ENCODE results near the gene ZNF648. TPM values are rescaled to one million over a fixed set of nuclear protein-coding genes. Genes with fewer than 3 reads are reported as not detected.
A peak's percentile ranks its signal among the peaks of the same experiment; 100 is the strongest.
"Not testable (repeated sequence)": the region's sequence is repeated elsewhere in the genome, so short reads cannot be mapped to it uniquely, and the experiment has no call there.

ZNF648 gene
- total RNA-seq, 2 donors from 2014 or later: not detected

- DNase-seq (ENCODE audit: low spot score): no peak
- H3K27me3 Mint-ChIP-seq: peaks cover 41 to 54% of the 10 kb centered on the region in 2 donors
- ATAC-seq: no peak
- H3K4me1 Mint-ChIP-seq (ENCODE audit: low read depth in 2 of 2): no peaks in the 10 kb centered on the region
- no peak overlapping the region for H3K27ac Mint-ChIP-seq
- no peaks in the 10 kb centered on the region for H3K36me3 Mint-ChIP-seq
- H3K4me3 Mint-ChIP-seq: no peak overlapping the region
- no peaks in the 10 kb centered on the region for H3K9me3 Mint-ChIP-seq
Observed at GRCh38 chr1:182060877-182061276, 635 bp downstream of the ZNF648 start.

- Mint-ChIP-seq H3K36me3 (no peaks in the 10 kb centered on the region), H3K9me3 (no peaks in the 10 kb centered on the region), H3K4me3 (no peak overlapping the region), H3K27me3 (peaks cover 42 to 56% of the 10 kb centered on the region in 2 donors), H3K4me1 (ENCODE audit: low read depth in 2 of 2) (no peaks in the 10 kb centered on the region), H3K27ac (no peak overlapping the region)
- ATAC-seq (no peak), DNase-seq (ENCODE audit: low spot score) (no peak)
Observed at GRCh38 chr1:182059936-182060335, 1.6 kb downstream of the ZNF648 start.

- H3K36me3 Mint-ChIP-seq: no peaks in the 10 kb centered on the region
- peak; percentile 4 to 44 for ATAC-seq
- no peaks in the 10 kb centered on the region for H3K9me3 Mint-ChIP-seq
- no peak overlapping the region for H3K27ac Mint-ChIP-seq
- peaks cover 29 to 34% of the 10 kb centered on the region in 2 donors for H3K27me3 Mint-ChIP-seq
- DNase-seq (ENCODE audit: low spot score): no peak
- H3K4me1 Mint-ChIP-seq (ENCODE audit: low read depth in 2 of 2): no peaks in the 10 kb centered on the region
- no peak overlapping the region for H3K4me3 Mint-ChIP-seq
Observed at GRCh38 chr1:182056601-182057366, 4.7 kb downstream of the ZNF648 start.

GRCh38 chr1:182054698-182055326 lies 6.7 kb downstream of the ZNF648 start:
- no peaks in the 10 kb centered on the region for H3K4me1 Mint-ChIP-seq (ENCODE audit: low read depth in 2 of 2)
- H3K36me3 Mint-ChIP-seq: no peaks in the 10 kb centered on the region
- H3K27me3 Mint-ChIP-seq: peaks cover 16% of the 10 kb centered on the region in 2 donors
- H3K9me3 Mint-ChIP-seq: no peaks in the 10 kb centered on the region
- H3K27ac Mint-ChIP-seq: no peak overlapping the region
- no peak overlapping the region for H3K4me3 Mint-ChIP-seq
- DNase-seq (ENCODE audit: low spot score) (no peak), ATAC-seq (no peak)

GRCh38 chr1:182052355-182052754 lies 9.2 kb downstream of the ZNF648 start:
- ATAC-seq (no peak), DNase-seq (ENCODE audit: low spot score) (no peak)
- Mint-ChIP-seq H3K4me1 (ENCODE audit: low read depth in 2 of 2) (no peaks in the 10 kb centered on the region), H3K9me3 (no peaks in the 10 kb centered on the region), H3K36me3 (no peaks in the 10 kb centered on the region), H3K27ac (no peak overlapping the region), H3K27me3 (peaks cover 9 to 11% of the 10 kb centered on the region in 2 donors), H3K4me3 (no peak overlapping the region)

- no peak overlapping the region for H3K27ac Mint-ChIP-seq
- no peak for ATAC-seq
- peaks cover 1% of the 10 kb centered on the region for H3K36me3 Mint-ChIP-seq
- DNase-seq (ENCODE audit: low spot score): no peak
- H3K4me3 Mint-ChIP-seq: no peak overlapping the region
- H3K4me1 Mint-ChIP-seq (ENCODE audit: low read depth in 2 of 2): peaks cover 0 to 1% of the 10 kb centered on the region in 2 donors
- no peaks in the 10 kb centered on the region for H3K9me3 Mint-ChIP-seq
- peaks cover 9 to 11% of the 10 kb centered on the region in 2 donors for H3K27me3 Mint-ChIP-seq
Observed at GRCh38 chr1:182051938-182052337, 9.6 kb downstream of the ZNF648 start.

GRCh38 chr1:182050481-182051448 lies 10.7 kb downstream of the ZNF648 start:
- Mint-ChIP-seq H3K36me3 (peaks cover 6% of the 10 kb centered on the region), H3K9me3 (no peaks in the 10 kb centered on the region), H3K4me1 (ENCODE audit: low read depth in 2 of 2) (peaks cover 0 to 6% of the 10 kb centered on the region in 2 donors), H3K4me3 (no peak overlapping the region), H3K27me3 (peaks cover under 1 to 7% of the 10 kb centered on the region in 2 donors), H3K27ac (no peak overlapping the region)
- DNase-seq (ENCODE audit: low spot score) (no peak), ATAC-seq (no peak)

- Mint-ChIP-seq H3K27me3 (peaks cover 0 to 3% of the 10 kb centered on the region in 2 donors), H3K4me3 (no peak overlapping the region), H3K9me3 (peaks cover 4% of the 10 kb centered on the region), H3K4me1 (ENCODE audit: low read depth in 2 of 2) (peaks cover 0 to 6% of the 10 kb centered on the region in 2 donors), H3K27ac (no peak overlapping the region), H3K36me3 (peaks cover 6% of the 10 kb centered on the region)
- DNase-seq (ENCODE audit: low spot score): no peak
- ATAC-seq: no peak
Observed at GRCh38 chr1:182048562-182048961, 12.9 kb downstream of the ZNF648 start.

GRCh38 chr1:182046763-182047162 lies 14.7 kb downstream of the ZNF648 start:
- no peak overlapping the region for H3K27ac Mint-ChIP-seq
- ATAC-seq: no peak
- peaks cover 4% of the 10 kb centered on the region for H3K9me3 Mint-ChIP-seq
- H3K4me1 Mint-ChIP-seq (ENCODE audit: low read depth in 2 of 2): peaks cover 0 to 6% of the 10 kb centered on the region in 2 donors
- peaks cover 6% of the 10 kb centered on the region for H3K36me3 Mint-ChIP-seq
- H3K27me3 Mint-ChIP-seq: peaks cover 0 to 3% of the 10 kb centered on the region in 2 donors
- peak overlapping the region; percentile 2 for H3K4me3 Mint-ChIP-seq
- no peak for DNase-seq (ENCODE audit: low spot score)

GRCh38 chr1:182045481-182045880 lies 16.0 kb downstream of the ZNF648 start:
- H3K27ac Mint-ChIP-seq; H3K27me3 Mint-ChIP-seq; H3K9me3 Mint-ChIP-seq; H3K36me3 Mint-ChIP-seq; ATAC-seq; H3K4me1 Mint-ChIP-seq (ENCODE audit: low read depth in 2 of 2); DNase-seq (ENCODE audit: low spot score); H3K4me3 Mint-ChIP-seq: not testable (repeated sequence)

- Mint-ChIP-seq H3K4me3 (no peak overlapping the region), H3K27ac (no peak overlapping the region), H3K27me3 (peaks cover 0 to under 1% of the 10 kb centered on the region in 2 donors), H3K36me3 (peaks cover 7% of the 10 kb centered on the region), H3K4me1 (ENCODE audit: low read depth in 2 of 2) (peaks cover 0 to 2% of the 10 kb centered on the region in 2 donors), H3K9me3 (peaks cover 4% of the 10 kb centered on the region)
- ATAC-seq (no peak), DNase-seq (ENCODE audit: low spot score) (no peak)
Observed at GRCh38 chr1:182041615-182042014, 19.9 kb downstream of the ZNF648 start.

GRCh38 chr1:182038220-182038619 lies 23.3 kb downstream of the ZNF648 start:
- Mint-ChIP-seq H3K27ac (no peak overlapping the region), H3K4me3 (no peak overlapping the region), H3K27me3 (no peaks in the 10 kb centered on the region), H3K4me1 (ENCODE audit: low read depth in 2 of 2) (no peaks in the 10 kb centered on the region), H3K36me3 (peaks cover 6% of the 10 kb centered on the region), H3K9me3 (no peaks in the 10 kb centered on the region)
- DNase-seq (ENCODE audit: low spot score) (no peak), ATAC-seq (no peak)

- H3K4me1 Mint-ChIP-seq (ENCODE audit: low read depth in 2 of 2): no peaks in the 10 kb centered on the region
- no peaks in the 10 kb centered on the region for H3K27me3 Mint-ChIP-seq
- no peak overlapping the region for H3K27ac Mint-ChIP-seq
- DNase-seq (ENCODE audit: low spot score) (no peak), ATAC-seq (no peak)
- peaks cover 6% of the 10 kb centered on the region for H3K36me3 Mint-ChIP-seq
- no peak overlapping the region for H3K4me3 Mint-ChIP-seq
- no peaks in the 10 kb centered on the region for H3K9me3 Mint-ChIP-seq
Observed at GRCh38 chr1:182035097-182035770, 26.3 kb downstream of the ZNF648 start.

Data from natural killer cell treated with Interleukin-12 subunit alpha and Interleukin-12 subunit beta and Interleukin-15 and Interleukin-18, amount 100 ng/mL, for 72 hours (primary cell).